Endothelial cell (in vitro differentiated cells): Measurements from ENCODE around the gene CREB5. TPM values are rescaled to one million over a fixed set of nuclear protein-coding genes. Genes with fewer than 3 reads are reported as not detected.

Experiments used
- DNase-seq: peaks from one replicate; pipeline ENCODE4 v3.0.0; 2021; ENCODE audit warnings: low spot score
- H3K27ac Mint-ChIP-seq: one replicate; pipeline ENCODE4 v1.8.0; 2021; ENCODE audit warnings: mixed read lengths, inconsistent platforms; ENCODE audit not compliant: unreplicated experiment
- H3K27me3 Mint-ChIP-seq: one replicate; pipeline ENCODE4 v1.8.0; 2021; ENCODE audit warnings: mild to moderate bottlenecking, moderate library complexity, mixed read lengths, inconsistent platforms; ENCODE audit not compliant: unreplicated experiment
- H3K36me3 Mint-ChIP-seq: one replicate; pipeline ENCODE4 v1.8.0; 2021; ENCODE audit warnings: mild to moderate bottlenecking, low read depth, mixed read lengths, inconsistent platforms; ENCODE audit not compliant: unreplicated experiment
- H3K4me1 Mint-ChIP-seq: one replicate; pipeline ENCODE4 v1.8.0; 2021; ENCODE audit warnings: mild to moderate bottlenecking, mixed read lengths, inconsistent platforms; ENCODE audit not compliant: unreplicated experiment
- H3K4me3 Mint-ChIP-seq: one replicate; pipeline ENCODE4 v1.8.0; 2021; ENCODE audit warnings: mild to moderate bottlenecking, mixed read lengths, inconsistent platforms; ENCODE audit not compliant: unreplicated experiment
- H3K9me3 Mint-ChIP-seq: one replicate; pipeline ENCODE4 v1.8.0; 2021; ENCODE audit warnings: mixed read lengths, inconsistent platforms; ENCODE audit not compliant: unreplicated experiment
- CTCF ChIP-seq: fragments of 200-600 bp; sonication (generic); IDR thresholded peaks from one replicate; pipeline ENCODE4 v1.5.0; 2021; ENCODE audit warnings: antibody characterized with exemption; ENCODE audit not compliant: unreplicated experiment
- total RNA-seq: library from RNA; stranded (reverse); fragmentation: NEBNext Ultra II Directional; extraction: Animal tissue kit (Norgen Biotek cat#: 25700); gene quantifications from one replicate; pipeline ENCODE4 v1.2.1, GENCODE V29; 2021; ENCODE audit not compliant: unreplicated experiment

The CREB5 gene
- total RNA-seq, 1 donor from 2014 or later: 5.6 TPM

- Mint-ChIP-seq H3K9me3 (no peaks in the 10 kb centered on the region), H3K27me3 (no peaks in the 10 kb centered on the region), H3K27ac (no peak overlapping the region), H3K36me3 (no peaks in the 10 kb centered on the region), H3K4me1 (no peaks in the 10 kb centered on the region), H3K4me3 (no peak overlapping the region)
- TF ChIP-seq CTCF: no peak
- no peak for DNase-seq
Measured at GRCh38 chr7:28447071-28447470, 34.8 kb downstream of the CREB5 start.

GRCh38 chr7:28448708-28449107 is 36.4 kb downstream of the CREB5 start:
- no peak for TF ChIP-seq CTCF
- Mint-ChIP-seq H3K27me3 (no peaks in the 10 kb centered on the region), H3K36me3 (no peaks in the 10 kb centered on the region), H3K9me3 (no peaks in the 10 kb centered on the region), H3K27ac (no peak overlapping the region), H3K4me1 (no peaks in the 10 kb centered on the region), H3K4me3 (no peak overlapping the region)
- no peak for DNase-seq

GRCh38 chr7:28452681-28453080 is 40.4 kb downstream of the CREB5 start:
- TF ChIP-seq CTCF: no peak
- no peaks in the 10 kb centered on the region for H3K36me3 Mint-ChIP-seq
- H3K4me3 Mint-ChIP-seq: no peak overlapping the region
- no peaks in the 10 kb centered on the region for H3K27me3 Mint-ChIP-seq
- no peak overlapping the region for H3K27ac Mint-ChIP-seq
- H3K4me1 Mint-ChIP-seq: no peaks in the 10 kb centered on the region
- no peak for DNase-seq
- no peaks in the 10 kb centered on the region for H3K9me3 Mint-ChIP-seq

GRCh38 chr7:28455486-28455885 is 43.2 kb downstream of the CREB5 start:
- H3K4me1 Mint-ChIP-seq: no peaks in the 10 kb centered on the region
- no peaks in the 10 kb centered on the region for H3K9me3 Mint-ChIP-seq
- DNase-seq: no peak
- H3K4me3 Mint-ChIP-seq: no peak overlapping the region
- H3K27ac Mint-ChIP-seq: no peak overlapping the region
- no peak for TF ChIP-seq CTCF
- H3K36me3 Mint-ChIP-seq: no peaks in the 10 kb centered on the region
- H3K27me3 Mint-ChIP-seq: no peaks in the 10 kb centered on the region

GRCh38 chr7:28456044-28456443 is 43.7 kb downstream of the CREB5 start:
- Mint-ChIP-seq H3K4me3 (no peak overlapping the region), H3K9me3 (no peaks in the 10 kb centered on the region), H3K36me3 (no peaks in the 10 kb centered on the region), H3K27ac (no peak overlapping the region), H3K27me3 (no peaks in the 10 kb centered on the region), H3K4me1 (no peaks in the 10 kb centered on the region)
- DNase-seq: no peak
- TF ChIP-seq CTCF: no peak
